B cell (primary cell): ENCODE measurements around the gene PLXNB2.

ENCODE experiments used
- EZH2 ChIP-seq: IDR thresholded peaks from 2 replicates; pipeline ENCODE4 v1.6.1; 2012; ENCODE audit warnings: borderline replicate concordance, low read depth, mild to moderate bottlenecking, moderate library complexity, low read length; ENCODE audit not compliant: insufficient read depth, poor library complexity, severe bottlenecking
- TF ChIP-seq, protein P1 (sequence below): fragments of 200-600 bp; IDR thresholded peaks from one replicate; pipeline ENCODE4 v1.8.0; 2022; ENCODE audit warnings: antibody characterized with exemption, mild to moderate bottlenecking

DNA sequence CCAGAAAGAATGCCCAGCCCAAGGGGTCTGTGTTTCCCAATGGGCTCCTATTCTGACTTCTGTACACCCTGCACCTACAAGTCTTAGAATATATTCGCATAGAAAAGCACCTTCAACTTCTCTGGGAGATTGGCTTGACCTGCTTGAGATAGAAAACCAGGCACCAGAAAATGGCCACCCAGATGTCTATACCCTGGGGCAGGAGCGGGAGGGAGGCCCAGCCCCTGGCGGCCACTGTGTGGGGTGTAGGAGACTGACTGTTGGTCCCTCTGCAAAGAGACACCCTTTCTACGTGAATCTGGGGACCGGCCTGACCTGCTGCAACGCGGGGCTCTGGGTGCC, 10.9 kb upstream of the PLXNB2 start:
- TF ChIP-seq, protein P1, sequence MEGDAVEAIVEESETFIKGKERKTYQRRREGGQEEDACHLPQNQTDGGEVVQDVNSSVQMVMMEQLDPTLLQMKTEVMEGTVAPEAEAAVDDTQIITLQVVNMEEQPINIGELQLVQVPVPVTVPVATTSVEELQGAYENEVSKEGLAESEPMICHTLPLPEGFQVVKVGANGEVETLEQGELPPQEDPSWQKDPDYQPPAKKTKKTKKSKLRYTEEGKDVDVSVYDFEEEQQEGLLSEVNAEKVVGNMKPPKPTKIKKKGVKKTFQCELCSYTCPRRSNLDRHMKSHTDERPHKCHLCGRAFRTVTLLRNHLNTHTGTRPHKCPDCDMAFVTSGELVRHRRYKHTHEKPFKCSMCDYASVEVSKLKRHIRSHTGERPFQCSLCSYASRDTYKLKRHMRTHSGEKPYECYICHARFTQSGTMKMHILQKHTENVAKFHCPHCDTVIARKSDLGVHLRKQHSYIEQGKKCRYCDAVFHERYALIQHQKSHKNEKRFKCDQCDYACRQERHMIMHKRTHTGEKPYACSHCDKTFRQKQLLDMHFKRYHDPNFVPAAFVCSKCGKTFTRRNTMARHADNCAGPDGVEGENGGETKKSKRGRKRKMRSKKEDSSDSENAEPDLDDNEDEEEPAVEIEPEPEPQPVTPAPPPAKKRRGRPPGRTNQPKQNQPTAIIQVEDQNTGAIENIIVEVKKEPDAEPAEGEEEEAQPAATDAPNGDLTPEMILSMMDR, result no peak
- TF ChIP-seq EZH2, result no peak
